ENCODE measurements around the gene OPCML.

Gene OPCML

GRCh38 chr11:133166662-133167061, 365.6 kb downstream of the OPCML start:
- H3K9me3 ChIP-seq (ENCODE audit: control insufficient read depth, insufficient read depth, low read length): no peaks in the 10 kb centered on the region
- H3K36me3 ChIP-seq (ENCODE audit: insufficient read depth, low read length): no peaks in the 10 kb centered on the region
- no peak overlapping the region for H3K9ac ChIP-seq (ENCODE audit: low read depth, low read length)
- peaks cover 9% of the 10 kb centered on the region; the same call in 1 of the 2 replicates for H3K4me1 ChIP-seq (ENCODE audit: insufficient read depth, low read length)

- Histone ChIP-seq H3K9ac (ENCODE audit: low read depth, low read length) (no peak overlapping the region), H3K4me1 (ENCODE audit: insufficient read depth, low read length) (peaks cover 9% of the 10 kb centered on the region; the same call in 1 of the 2 replicates), H3K9me3 (ENCODE audit: control insufficient read depth, insufficient read depth, low read length) (no peaks in the 10 kb centered on the region), H3K36me3 (ENCODE audit: insufficient read depth, low read length) (no peaks in the 10 kb centered on the region)
These were observed 367.3 kb downstream of the OPCML start for GRCh38 chr11:133164986-133165385.

- H3K36me3 ChIP-seq (ENCODE audit: insufficient read depth, low read length): no peaks in the 10 kb centered on the region
- peaks cover 9% of the 10 kb centered on the region; the same call in 1 of the 2 replicates for H3K4me1 ChIP-seq (ENCODE audit: insufficient read depth, low read length)
- H3K9ac ChIP-seq (ENCODE audit: low read depth, low read length): no peak overlapping the region
- H3K9me3 ChIP-seq (ENCODE audit: control insufficient read depth, insufficient read depth, low read length): no peaks in the 10 kb centered on the region
These were observed 368.6 kb downstream of the OPCML start for GRCh38 chr11:133163463-133164419.

GRCh38 chr11:133162227-133162626, 370.1 kb downstream of the OPCML start:
- no peaks in the 10 kb centered on the region for H3K36me3 ChIP-seq (ENCODE audit: insufficient read depth, low read length)
- no peak overlapping the region for H3K9ac ChIP-seq (ENCODE audit: low read depth, low read length)
- no peaks in the 10 kb centered on the region for H3K9me3 ChIP-seq (ENCODE audit: control insufficient read depth, insufficient read depth, low read length)
- peaks cover 9% of the 10 kb centered on the region; the same call in 1 of the 2 replicates for H3K4me1 ChIP-seq (ENCODE audit: insufficient read depth, low read length)

- Histone ChIP-seq H3K9ac (ENCODE audit: low read depth, low read length) (no peak overlapping the region), H3K36me3 (ENCODE audit: insufficient read depth, low read length) (no peaks in the 10 kb centered on the region), H3K9me3 (ENCODE audit: control insufficient read depth, insufficient read depth, low read length) (no peaks in the 10 kb centered on the region), H3K4me1 (ENCODE audit: insufficient read depth, low read length) (peaks cover 14% of the 10 kb centered on the region; the same call in 1 of the 2 replicates)
These were observed 371.5 kb downstream of the OPCML start for GRCh38 chr11:133160754-133161153.

GRCh38 chr11:133156986-133157745, 375.1 kb downstream of the OPCML start:
- Histone ChIP-seq H3K36me3 (ENCODE audit: insufficient read depth, low read length) (no peaks in the 10 kb centered on the region), H3K4me1 (ENCODE audit: insufficient read depth, low read length) (peaks cover 5% of the 10 kb centered on the region; the same call in 1 of the 2 replicates), H3K9me3 (ENCODE audit: control insufficient read depth, insufficient read depth, low read length) (no peaks in the 10 kb centered on the region), H3K9ac (ENCODE audit: low read depth, low read length) (peak overlapping the region; percentile 32; the same call in 1 of the 2 replicates)

GRCh38 chr11:133154781-133155180, 377.5 kb downstream of the OPCML start:
- Histone ChIP-seq H3K36me3 (ENCODE audit: insufficient read depth, low read length) (no peaks in the 10 kb centered on the region), H3K4me1 (ENCODE audit: insufficient read depth, low read length) (peaks cover 8% of the 10 kb centered on the region; the same call in 1 of the 2 replicates), H3K9ac (ENCODE audit: low read depth, low read length) (no peak overlapping the region), H3K9me3 (ENCODE audit: control insufficient read depth, insufficient read depth, low read length) (no peaks in the 10 kb centered on the region)

GRCh38 chr11:133154076-133154475, 378.2 kb downstream of the OPCML start:
- H3K9ac ChIP-seq (ENCODE audit: low read depth, low read length): no peak overlapping the region
- H3K4me1 ChIP-seq (ENCODE audit: insufficient read depth, low read length): peaks cover 13% of the 10 kb centered on the region; the same call in 1 of the 2 replicates
- H3K36me3 ChIP-seq (ENCODE audit: insufficient read depth, low read length): no peaks in the 10 kb centered on the region
- no peaks in the 10 kb centered on the region for H3K9me3 ChIP-seq (ENCODE audit: control insufficient read depth, insufficient read depth, low read length)

- Histone ChIP-seq H3K9ac (ENCODE audit: low read depth, low read length) (no peak overlapping the region; the same call in 1 of the 2 replicates), H3K36me3 (ENCODE audit: insufficient read depth, low read length) (no peaks in the 10 kb centered on the region), H3K9me3 (ENCODE audit: control insufficient read depth, insufficient read depth, low read length) (no peaks in the 10 kb centered on the region), H3K4me1 (ENCODE audit: insufficient read depth, low read length) (peaks cover 13% of the 10 kb centered on the region; the same call in 1 of the 2 replicates)
These were observed 379.3 kb downstream of the OPCML start for GRCh38 chr11:133153031-133153430.

GRCh38 chr11:133149698-133150097, 382.6 kb downstream of the OPCML start:
- H3K36me3 ChIP-seq (ENCODE audit: insufficient read depth, low read length): no peaks in the 10 kb centered on the region
- no peak overlapping the region for H3K9ac ChIP-seq (ENCODE audit: low read depth, low read length)
- H3K4me1 ChIP-seq (ENCODE audit: insufficient read depth, low read length): peaks cover 8% of the 10 kb centered on the region; the same call in 1 of the 2 replicates
- no peaks in the 10 kb centered on the region for H3K9me3 ChIP-seq (ENCODE audit: control insufficient read depth, insufficient read depth, low read length)

- H3K9ac ChIP-seq (ENCODE audit: low read depth, low read length): no peak overlapping the region
- no peaks in the 10 kb centered on the region for H3K36me3 ChIP-seq (ENCODE audit: insufficient read depth, low read length)
- peaks cover 8% of the 10 kb centered on the region; the same call in 1 of the 2 replicates for H3K4me1 ChIP-seq (ENCODE audit: insufficient read depth, low read length)
- H3K9me3 ChIP-seq (ENCODE audit: control insufficient read depth, insufficient read depth, low read length): no peaks in the 10 kb centered on the region
These were observed 384.7 kb downstream of the OPCML start for GRCh38 chr11:133147625-133148024.

- Histone ChIP-seq H3K9me3 (ENCODE audit: control insufficient read depth, insufficient read depth, low read length) (no peaks in the 10 kb centered on the region), H3K9ac (ENCODE audit: low read depth, low read length) (no peak overlapping the region), H3K36me3 (ENCODE audit: insufficient read depth, low read length) (no peaks in the 10 kb centered on the region), H3K4me1 (ENCODE audit: insufficient read depth, low read length) (peaks cover 8% of the 10 kb centered on the region; the same call in 1 of the 2 replicates)
These were observed 385.5 kb downstream of the OPCML start for GRCh38 chr11:133146697-133147306.

- no peaks in the 10 kb centered on the region for H3K9me3 ChIP-seq (ENCODE audit: control insufficient read depth, insufficient read depth, low read length)
These were observed 394.4 kb downstream of the OPCML start for GRCh38 chr11:133137939-133138338.

GRCh38 chr11:133137270-133137669, 395.0 kb downstream of the OPCML start:
- Histone ChIP-seq H3K9ac (ENCODE audit: low read depth, low read length) (no peak overlapping the region), H3K9me3 (ENCODE audit: control insufficient read depth, insufficient read depth, low read length) (no peaks in the 10 kb centered on the region), H3K36me3 (ENCODE audit: insufficient read depth, low read length) (no peaks in the 10 kb centered on the region), H3K4me1 (ENCODE audit: insufficient read depth, low read length) (peaks cover 13% of the 10 kb centered on the region)

More at GRCh38 chr11:133137939-133138338, 394.4 kb downstream of the OPCML start:
- Histone ChIP-seq H3K9ac (ENCODE audit: low read depth, low read length) (no peak overlapping the region), H3K36me3 (ENCODE audit: insufficient read depth, low read length) (no peaks in the 10 kb centered on the region), H3K4me1 (ENCODE audit: insufficient read depth, low read length) (peaks cover 13% of the 10 kb centered on the region)
